Muscle of back (tissue), 11 donors: Measurements from ENCODE around the gene CMSS1. TPM values are rescaled to one million over a fixed set of nuclear protein-coding genes. Genes with fewer than 3 reads are reported as not detected.
"Not testable (repeated sequence)": the region's sequence is repeated elsewhere in the genome, so short reads cannot be mapped to it uniquely, and the experiment has no call there.

Experiments used
- DNase-seq, 3 donors: peaks; one replicate each; pipeline versions ENCODE4 v3.0.0 to v3.0.0-alpha.2; 2013
- polyA plus RNA-seq, 10 donors: library from polyadenylated mRNA; unstranded; fragments of 120-200 nt; gene quantifications; one replicate each; pipeline ENCODE4 v1.2.1, GENCODE V29; 2013; ENCODE audit not compliant: insufficient read length in 10 of 10

Gene CMSS1
- polyA plus RNA-seq, 10 donors: 26.9 to 37.8 (median 29.3) TPM

DNA sequence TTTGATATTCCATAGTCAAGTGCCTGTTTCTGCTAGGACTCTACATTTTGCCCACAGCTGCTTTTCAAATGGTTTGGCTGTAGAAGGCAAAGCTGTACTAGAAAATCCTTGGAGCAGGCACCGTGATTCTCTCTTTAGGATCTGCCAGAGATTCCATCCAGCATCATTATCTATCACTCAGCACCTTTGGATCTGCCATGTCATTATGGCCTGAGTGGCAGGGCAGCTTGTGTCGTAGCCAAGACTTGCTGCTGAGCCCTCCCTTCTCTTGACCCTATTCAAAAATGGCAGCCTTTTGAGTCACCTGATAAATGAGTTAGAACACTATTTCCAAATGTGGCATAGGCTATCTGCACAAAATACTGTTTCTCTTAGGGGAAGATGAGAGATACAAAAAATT lies 8.1 kb upstream of the CMSS1 start:
- DNase-seq: no peak

DNA sequence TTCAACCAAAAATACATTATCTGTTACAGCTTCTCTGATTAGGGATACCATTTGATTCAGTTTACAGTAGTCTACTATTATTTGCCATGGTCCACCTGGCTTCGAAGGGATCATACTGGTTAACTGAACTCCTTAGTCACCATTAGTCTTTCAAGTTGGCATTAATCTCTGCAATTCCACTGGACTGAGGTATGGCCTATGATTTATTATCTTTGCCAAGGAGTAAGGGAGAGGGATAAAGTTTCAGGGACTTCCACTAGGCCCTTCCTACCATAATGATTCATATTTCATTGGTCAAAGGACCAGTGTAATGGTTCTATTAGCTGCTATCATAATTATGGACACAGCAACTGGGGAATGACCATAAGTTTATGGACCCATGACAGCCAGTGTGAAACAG lies 7.3 kb upstream of the CMSS1 start:
- no peak for DNase-seq

DNA sequence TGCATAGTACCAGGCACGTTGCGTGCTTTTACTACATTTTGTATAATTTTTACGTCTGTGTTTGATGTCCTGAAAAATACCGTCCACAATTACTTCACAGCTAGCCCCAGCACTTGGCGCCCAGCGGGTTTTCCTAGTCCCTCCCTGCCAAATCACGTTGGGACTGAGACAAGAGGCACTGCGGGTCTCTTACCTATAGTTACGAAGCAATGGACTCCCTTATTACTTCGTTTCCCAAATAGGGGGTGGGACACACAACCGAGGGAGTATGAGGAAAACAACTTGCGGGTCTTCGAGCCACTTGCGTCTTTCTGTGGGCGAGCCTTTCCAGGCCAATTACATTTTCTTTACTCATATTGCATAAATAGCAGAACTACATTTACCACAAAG lies 620 bp upstream of the CMSS1 start:
- peak in 2 of 3 donors; percentile 18 to 51 for DNase-seq

DNA sequence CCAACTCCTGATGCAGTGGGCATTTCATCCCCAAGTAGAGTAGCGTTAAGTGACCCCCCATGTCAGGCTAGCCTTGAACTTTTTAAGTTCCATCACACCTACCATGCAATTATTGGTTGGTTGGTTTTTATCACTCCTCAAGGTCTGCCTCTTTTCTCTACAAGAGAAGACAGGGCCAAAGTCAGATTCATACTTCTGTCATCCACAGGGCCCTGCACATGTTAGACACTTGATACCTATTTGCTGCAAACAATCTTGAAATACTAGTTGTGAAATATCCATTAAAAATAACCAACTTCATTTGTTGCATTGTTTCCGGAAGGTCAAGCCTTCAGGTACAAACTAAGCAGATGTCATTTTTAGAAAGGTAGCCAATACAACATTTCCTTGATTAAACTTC lies 1.2 kb downstream of the CMSS1 start:
- no peak for DNase-seq

DNA sequence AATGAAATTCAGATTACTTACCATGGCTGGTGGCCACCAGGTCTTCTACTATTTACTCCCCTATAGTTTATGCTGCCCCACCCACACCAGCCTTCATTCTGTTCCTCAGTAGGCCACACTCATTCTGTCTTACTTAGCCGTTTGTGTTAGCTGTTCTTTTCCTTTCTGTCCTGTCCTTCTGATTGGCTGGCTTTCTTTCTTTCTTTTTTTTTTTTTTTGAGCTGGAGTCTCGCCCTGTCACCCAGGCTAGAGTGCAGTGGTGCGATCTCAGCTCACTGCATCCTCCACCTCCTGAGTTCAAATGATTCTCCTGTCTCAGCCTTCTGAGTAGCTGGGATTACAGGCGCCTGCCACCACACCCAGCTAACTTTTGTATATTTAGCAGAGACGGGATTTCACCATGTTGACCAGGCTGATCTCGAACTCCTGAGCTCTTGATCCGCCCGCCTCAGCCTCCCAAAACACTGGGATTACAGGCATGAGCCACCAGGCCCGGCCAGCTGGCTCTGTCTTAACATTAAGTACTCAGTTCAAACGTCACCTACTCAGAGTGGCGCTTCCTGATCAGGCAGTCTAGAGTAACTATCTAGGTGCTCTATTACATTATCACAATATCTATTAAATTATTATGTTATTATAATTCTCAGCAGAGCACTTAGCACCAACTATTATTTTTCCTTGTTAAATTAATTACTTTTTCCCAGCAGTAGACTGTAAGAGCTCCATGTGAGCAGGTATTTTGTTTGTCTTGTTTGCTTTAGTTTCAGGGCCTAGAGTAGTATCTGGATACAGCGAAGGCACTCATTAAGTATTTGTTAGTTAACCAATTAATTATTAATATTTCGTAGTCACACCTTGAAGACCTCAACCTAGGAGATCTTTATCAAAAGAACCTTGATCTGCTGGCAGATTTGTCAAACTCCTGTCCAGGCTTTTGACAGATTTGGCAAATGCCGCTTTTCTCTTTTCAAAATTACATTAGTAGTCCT lies 6.4 kb downstream of the CMSS1 start:
- DNase-seq: no peak

DNA sequence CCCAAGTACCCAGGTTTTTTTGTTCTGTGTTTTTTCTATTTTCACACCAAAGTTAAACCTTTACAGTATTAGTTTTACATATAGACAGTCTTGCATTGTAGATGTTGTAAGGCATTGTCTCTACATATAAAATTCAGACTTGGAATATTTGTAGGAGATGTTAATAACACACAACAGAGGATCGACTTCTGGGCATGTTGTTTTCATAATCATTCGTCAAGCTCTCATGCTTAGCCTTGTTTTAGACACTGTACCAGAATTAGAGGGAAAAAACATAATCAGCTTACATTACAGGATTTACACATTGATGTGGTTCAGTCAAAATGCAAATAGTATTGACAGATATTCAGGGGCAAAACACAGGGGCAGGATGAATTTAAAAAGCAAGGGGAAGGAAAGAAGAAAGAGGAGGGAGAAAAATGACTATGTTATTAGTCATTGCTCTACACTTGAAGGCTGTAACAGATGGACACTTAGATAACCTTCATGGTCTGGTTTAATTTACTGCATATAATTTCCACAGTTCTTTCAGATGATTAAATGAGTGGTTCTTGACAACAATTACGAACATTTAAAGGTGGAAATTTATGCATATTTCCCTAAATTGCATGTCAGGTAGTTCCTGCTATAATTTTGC lies 7.5 kb downstream of the CMSS1 start:
- no peak for DNase-seq

DNA sequence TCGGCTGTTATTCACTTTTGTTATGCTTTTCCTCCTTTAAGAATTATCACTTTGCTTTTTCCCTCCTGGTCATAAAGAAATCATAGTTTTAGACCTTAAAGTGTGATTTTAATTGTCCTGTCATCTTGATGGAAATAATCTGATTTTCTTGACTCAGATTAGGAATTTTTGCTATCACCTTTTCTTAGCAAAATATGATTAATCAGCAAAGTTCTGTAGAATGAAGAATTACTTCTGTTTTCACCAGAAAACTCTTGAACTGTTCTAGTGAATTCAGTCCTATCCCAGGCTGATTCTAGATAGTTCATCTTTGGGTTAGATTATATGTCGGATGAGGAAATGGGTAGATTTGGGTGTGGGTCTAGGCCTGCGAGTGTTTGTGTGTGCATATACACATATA lies 12.2 kb downstream of the CMSS1 start:
- no peak for DNase-seq

DNA sequence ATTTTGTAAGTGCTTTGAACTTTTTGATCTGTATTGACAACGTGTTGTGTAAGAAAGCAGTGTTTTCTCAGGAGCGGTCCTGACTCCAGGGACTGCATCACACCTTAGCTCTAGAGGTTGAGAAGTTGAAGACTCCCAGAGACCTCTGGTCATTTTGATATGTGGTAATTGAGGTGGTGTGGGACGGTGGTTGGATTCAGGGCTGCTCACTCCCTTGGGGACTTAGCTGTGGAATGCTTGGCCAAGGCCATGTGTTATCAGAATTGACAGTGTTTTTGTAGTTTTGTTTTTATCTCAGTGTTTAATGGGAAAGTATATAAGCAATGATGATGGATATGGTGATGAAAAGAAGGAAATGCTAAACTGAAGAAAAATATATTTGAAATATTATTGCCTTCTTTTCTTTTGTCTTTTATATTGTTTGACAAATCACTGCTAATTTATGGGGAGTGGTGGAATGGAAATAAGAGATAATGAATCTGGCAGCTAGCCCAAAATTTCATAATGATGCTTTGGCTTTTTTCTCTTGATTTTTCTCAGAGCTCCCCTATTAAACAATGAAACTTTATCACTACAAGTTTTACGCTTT lies 16.0 kb downstream of the CMSS1 start:
- DNase-seq: peak in 1 of 3 donors; percentile 70

DNA sequence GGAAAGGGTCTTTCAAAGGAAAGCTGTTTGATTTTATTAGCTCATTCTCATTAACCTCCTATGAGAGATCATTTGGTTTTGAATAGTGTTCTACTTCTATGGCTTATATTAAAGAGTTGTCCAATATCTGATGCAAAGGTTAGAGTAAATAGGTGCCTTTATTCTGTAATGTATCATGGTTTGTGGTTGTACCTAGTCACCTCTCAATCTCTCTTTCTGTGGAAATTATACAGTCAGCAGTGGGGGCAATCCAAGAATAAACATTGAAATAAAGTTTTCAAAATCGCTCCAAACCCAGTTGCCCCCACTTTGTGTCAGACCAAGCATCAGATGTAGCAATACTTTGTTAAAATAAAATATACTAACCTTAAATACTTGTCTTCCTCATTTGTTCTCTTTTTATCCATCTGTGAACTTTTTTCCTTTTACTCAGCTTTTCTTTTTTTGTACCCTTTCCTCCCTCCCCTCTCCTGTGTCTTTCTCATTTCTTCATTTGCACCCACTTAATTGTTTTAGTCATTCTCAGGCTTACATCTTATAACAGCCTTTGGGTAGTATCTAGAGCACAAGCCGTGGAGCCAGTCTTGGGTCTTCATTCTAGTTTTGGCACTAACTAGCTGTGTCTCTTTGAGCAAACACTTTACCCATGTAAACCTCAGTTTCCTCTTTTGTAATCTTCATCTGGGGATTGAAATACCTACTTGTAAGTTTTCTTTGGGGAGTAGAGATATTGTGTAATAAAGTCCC lies 16.7 kb downstream of the CMSS1 start:
- DNase-seq: no peak

DNA sequence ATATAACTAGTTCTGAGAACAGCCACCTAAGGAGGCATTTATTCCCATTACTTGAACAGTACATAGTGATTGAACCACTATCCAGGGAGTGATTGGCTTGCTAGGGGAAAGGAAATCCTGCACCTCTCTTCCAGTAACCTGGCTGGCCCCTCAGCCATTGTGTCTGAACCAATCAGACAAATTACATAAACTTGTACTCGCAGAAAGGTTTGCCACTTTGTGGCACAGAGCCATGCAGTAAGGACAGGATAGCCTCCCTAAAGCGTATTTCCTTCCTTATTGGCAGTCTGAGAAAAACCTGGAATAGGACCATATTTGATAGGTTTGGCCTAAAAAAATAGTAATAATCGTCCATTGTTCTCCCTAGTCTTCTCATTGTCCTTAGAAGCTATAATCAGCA lies 19.0 kb downstream of the CMSS1 start:
- DNase-seq: no peak

DNA sequence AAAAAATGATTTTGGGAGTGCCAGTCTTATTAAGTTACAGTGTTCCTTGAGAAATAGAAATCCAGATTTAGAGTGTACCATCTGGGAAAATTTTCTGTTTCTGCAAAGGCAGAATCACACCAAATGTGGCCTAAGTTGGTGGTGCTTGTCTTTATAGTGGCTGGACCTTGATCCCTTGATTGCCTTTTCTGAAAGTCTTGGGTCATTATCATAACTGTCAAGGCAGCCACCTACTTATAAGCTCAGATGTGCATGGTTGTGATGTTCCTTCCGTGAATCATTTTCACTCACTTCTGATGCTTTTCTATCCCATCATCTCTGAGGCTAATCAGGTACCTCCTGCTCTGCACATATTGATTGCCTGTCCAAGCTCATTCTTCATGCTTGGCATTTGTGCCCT lies 20.1 kb downstream of the CMSS1 start:
- no peak for DNase-seq

DNA sequence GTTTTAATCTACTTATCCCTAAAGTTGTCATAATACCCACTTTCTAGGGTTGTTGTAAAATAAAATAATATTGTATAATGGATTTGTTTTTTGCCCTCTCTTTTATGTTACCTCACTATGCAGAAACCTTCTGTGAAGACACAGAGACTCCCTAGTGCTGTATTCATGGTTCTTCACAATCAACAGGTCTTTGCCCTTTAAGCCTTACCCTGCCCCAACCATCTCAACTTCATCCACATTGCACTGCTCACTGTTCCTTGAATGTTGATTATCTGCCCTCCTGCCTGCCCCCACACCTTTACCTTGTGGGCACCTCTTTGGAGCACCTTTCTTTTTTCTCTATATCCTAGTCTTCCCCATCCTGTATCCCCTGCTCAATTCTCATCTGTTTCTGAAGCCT lies 21.1 kb downstream of the CMSS1 start:
- DNase-seq: no peak

DNA sequence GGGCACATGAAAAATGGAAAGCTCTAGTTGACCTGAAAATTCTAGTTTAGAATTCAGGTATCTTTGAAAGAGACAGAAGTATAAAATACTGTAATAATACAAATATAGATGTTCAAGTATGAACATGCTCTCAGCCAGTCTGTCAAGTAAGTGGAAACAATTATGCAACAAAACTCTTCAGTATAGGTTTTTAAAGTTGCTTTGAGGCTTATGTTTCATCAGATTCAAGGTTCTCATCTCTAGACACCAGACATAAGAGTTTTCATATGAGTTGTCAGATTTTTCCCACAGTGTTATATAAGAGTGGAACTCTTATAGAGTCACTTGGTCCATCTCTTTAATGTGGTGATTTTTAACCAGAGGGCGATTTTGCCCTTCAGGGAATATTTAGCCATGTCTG lies 22.0 kb downstream of the CMSS1 start:
- no peak for DNase-seq

DNA sequence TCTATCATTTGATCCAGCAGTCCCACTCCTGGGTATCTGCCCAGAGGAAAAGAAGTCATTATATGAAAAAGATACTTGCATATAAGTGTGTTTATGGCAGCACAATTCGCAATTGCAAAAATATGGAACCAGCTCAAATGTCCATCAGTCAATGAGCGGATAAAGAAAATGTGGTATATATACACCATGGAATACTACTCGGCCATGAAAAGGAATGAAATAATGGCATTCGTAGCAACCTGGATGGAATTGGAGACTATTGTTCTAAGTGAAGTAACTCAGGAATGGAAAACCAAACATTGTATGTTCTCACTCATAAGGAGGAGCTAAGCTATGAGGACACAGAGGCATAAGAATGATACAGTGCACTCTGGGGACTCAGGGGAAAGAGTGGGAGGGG lies 24.3 kb downstream of the CMSS1 start:
- not testable (repeated sequence) for DNase-seq

DNA sequence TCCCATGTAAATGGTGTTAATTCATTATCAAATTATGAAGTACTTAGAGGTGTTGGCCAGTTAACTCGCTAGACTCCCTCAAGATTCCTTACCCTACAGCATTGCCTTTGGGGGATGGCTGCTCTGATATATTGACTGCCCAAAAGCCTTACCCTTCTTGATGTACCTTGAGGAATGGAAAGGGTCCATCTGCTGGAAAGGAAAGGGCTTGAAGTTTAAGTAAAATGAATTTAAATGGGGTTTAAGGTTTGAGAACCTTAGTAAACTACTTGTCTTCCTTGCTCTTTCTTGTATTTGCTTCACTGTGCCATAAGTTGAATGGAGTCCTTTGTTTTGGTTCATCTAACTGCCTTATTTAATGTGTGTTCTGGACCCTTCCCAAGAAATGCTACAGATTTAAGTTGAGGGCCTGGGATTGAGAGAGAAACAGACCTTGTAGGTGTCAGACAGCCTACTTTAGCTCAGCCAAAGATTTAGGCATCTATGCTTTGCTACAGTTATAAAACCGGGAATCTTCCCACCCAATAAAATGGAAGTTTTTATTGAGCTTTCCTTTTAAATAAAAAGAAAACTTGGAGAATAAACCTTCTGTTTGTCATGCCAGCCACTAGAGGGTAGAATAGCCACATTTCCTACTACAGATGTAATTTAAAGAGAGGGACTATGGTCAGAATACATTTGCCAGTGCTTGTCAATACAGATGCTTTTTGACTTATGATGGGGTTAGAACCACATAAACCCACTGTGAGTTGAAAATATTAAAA lies 25.3 kb downstream of the CMSS1 start:
- DNase-seq: peak; percentile 53 to 84 (median 55)

DNA sequence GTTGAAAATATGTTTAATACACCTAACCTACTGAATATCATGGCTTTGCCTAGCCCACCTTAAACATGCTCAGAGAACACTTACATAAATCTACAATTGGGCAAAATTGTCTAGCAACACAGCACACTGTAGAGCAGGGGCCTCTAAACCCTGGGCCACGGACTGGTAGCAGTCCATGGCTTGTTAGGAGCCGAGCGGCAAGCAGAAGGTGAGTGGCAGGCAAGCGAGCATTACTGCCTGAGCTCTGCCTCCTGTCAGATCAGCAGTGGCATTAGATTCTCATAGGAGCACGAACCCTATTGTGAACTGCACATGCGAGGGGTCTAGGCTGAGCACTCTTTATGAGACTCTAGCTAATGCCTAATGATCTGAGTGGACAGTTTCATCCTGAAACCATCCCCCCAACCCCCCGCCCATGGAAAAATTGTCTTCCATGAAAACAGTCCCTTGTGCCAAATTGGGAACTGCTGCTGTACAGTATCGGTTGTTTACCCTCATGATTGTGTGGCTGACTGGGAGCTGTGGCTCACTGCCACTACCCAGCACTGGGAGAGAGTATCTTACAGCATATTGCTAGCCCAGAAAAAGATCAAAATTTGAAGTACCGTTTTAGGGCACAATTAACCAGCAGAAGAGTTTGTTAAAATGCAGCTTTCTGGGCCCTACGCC lies 26.1 kb downstream of the CMSS1 start:
- DNase-seq: peak in 1 of 3 donors; percentile 52

DNA sequence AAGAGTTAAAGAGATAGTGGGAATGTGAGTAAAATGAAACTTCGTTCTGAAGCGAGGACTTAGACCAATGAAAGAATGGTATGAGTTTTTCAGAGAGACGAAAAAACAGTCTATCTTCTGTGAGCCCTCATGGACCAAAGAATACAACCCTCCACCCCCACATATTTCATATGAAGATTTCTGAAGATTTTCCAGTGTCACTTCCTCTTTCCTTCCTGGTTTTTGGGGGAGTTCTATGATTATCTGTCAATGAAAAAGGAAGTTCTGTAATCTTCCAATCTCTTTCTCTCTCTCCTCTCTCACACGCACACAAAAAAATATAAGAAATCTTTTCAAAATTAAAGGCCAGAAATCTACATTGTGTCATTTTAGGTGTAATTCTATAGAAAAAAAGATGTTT lies 27.7 kb downstream of the CMSS1 start:
- no peak for DNase-seq

DNA sequence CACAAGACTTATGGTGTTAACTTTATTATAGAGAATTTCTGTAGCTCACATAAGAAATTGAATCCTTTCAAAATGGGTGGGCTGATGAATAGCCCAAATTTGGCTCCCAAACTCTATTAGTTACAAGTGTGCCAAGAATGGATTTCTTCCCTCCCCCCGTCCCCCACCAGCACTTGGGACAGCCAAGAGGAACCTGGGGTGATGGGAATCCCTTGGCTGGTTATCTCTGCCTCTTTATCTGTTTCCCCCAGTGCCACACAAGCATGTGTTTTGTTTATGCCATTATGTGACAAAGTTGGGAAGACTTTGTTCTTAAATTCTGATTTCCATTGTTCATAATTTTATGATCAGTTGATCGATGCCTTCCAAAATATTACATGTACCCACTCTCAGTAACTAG lies 28.3 kb downstream of the CMSS1 start:
- peak in 1 of 3 donors; percentile 39 for DNase-seq

DNA sequence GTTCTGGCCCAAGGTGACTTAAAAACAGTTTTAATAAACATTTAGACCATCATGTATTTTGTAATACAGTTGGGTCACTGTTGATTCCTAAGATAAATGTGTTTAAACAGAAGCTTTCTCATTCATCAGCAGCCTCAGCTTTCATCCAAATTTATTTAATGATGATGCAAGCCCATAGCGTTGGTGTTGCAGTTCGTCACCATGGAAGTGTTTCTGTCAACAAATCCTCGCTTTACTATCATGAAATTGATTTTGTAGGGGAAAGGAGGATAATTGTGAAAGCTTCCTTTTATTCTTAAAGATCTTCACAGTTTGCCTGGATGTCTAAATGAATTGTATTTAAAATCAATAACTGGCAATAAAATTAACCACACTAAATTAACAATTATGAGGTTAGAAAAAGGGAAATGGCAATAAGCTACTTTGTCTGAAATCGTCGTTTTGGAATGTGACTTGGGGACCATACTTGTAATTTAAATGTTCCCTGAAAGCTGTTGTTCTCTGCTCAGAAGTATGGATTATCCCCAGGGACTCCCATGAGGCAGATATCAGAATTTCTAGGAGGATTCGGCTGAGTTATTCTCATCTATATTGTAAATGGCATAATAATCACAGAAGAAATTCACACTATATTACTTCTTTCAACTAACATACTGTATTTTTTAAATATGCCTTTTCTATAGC lies 29.0 kb downstream of the CMSS1 start:
- peak; percentile 57 to 80 (median 67) for DNase-seq

DNA sequence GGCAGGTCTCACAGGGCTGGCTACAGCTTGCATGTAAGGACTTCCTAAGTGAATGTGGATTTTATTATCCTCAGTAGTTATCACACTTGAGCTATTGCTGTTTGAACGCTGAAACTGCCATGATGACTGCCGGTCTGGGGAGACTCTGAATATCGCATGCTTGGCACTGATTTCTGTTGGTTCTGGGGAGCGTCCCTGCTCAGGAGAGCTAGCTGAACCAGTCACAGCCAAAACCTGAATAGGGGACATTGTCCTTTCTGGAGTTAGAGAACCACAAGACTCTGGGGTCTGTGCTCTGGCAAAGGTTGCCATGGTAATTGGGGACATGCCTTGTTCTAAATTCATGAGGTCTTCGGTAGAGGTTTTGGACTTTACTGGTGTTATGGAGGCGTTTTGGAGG lies 30.8 kb downstream of the CMSS1 start:
- no peak for DNase-seq
